ENCODE data around the gene ELF2.

- TF ChIP-seq, protein P1, sequence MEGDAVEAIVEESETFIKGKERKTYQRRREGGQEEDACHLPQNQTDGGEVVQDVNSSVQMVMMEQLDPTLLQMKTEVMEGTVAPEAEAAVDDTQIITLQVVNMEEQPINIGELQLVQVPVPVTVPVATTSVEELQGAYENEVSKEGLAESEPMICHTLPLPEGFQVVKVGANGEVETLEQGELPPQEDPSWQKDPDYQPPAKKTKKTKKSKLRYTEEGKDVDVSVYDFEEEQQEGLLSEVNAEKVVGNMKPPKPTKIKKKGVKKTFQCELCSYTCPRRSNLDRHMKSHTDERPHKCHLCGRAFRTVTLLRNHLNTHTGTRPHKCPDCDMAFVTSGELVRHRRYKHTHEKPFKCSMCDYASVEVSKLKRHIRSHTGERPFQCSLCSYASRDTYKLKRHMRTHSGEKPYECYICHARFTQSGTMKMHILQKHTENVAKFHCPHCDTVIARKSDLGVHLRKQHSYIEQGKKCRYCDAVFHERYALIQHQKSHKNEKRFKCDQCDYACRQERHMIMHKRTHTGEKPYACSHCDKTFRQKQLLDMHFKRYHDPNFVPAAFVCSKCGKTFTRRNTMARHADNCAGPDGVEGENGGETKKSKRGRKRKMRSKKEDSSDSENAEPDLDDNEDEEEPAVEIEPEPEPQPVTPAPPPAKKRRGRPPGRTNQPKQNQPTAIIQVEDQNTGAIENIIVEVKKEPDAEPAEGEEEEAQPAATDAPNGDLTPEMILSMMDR (IDR thresholded peaks at IDR 0.05), result no peak
- TF ChIP-seq POLR2A (IDR thresholded peaks at IDR 0.05), result no peak
Measured at GRCh38 chr4:139009702-139010101, 167.3 kb downstream of the ELF2 start.
